Endothelial cell of umbilical vein (primary cell): ENCODE data around the gene PRR19.

Source experiments
- CTCF ChIP-seq, 2 donors: IDR thresholded peaks; 1 replicate in 1 of 2; 2 replicates in 1 of 2; pipeline ENCODE4 v1.5.1; 2011; ENCODE audit warnings: low read length in 2 of 2, mild to moderate bottlenecking in 2 of 2, moderate library complexity in 2 of 2, control low read depth in 1 of 2, inconsistent platforms in 1 of 2, low read depth in 1 of 2; ENCODE audit not compliant: insufficient read depth in 1 of 2; ENCODE audit errors: extremely low read depth in 1 of 2
- EZH2 ChIP-seq: IDR thresholded peaks from 2 replicates; pipeline ENCODE4 v1.6.1; 2012; ENCODE audit warnings: borderline replicate concordance, low read depth, mild to moderate bottlenecking, moderate library complexity, low read length, inconsistent platforms; ENCODE audit not compliant: severe bottlenecking
- MAX ChIP-seq: IDR thresholded peaks from 2 replicates; pipeline ENCODE4 v1.6.1; 2011; ENCODE audit not compliant: insufficient read depth, insufficient read length
- POLR2AphosphoS5 ChIP-seq: IDR thresholded peaks from 2 replicates; pipeline ENCODE4 v1.6.1; 2012; ENCODE audit warnings: low read depth, mild to moderate bottlenecking, control low read depth, low read length, moderate library complexity; ENCODE audit not compliant: insufficient read depth

GRCh38 chr19:42255766-42256745, 45.9 kb upstream of the PRR19 start:
- TF ChIP-seq POLR2AphosphoS5 (no peak), CTCF (IDR thresholded peaks at IDR 0.05; ENCODE audit: extremely low read depth in 1 of 2, insufficient read depth in 1 of 2, low read depth in 1 of 2, low read length in 2 of 2) (no peak), EZH2 (no peak), MAX (no peak)
